K562 (cell line): ENCODE data around the gene CMTM5. TPM values are rescaled to one million over a fixed set of nuclear protein-coding genes. Genes with fewer than 3 reads are reported as not detected.

Experiments
- ATAC-seq: fragments of 200-7000 bp; cut with Tn5 transposase; 3 replicates; pipeline ENCODE4 v1.9.1; 2020; ENCODE audit warnings: moderate library complexity
- BruUV-seq: library from RNA; stranded (reverse); fragments of 400-500 nt; replicated peaks from 2 replicates; lab custom pipeline; 2021; lab: Mats Ljungman, UMichigan
- CTCF ChIA-PET: fragments of 300-600 bp; formaldehyde crosslinking; extraction: SDS; loops from one replicate; lab custom pipeline; 2021; ENCODE audit warnings: low intra/inter-chr PET ratio; lab: Yijun Ruan, JAX
- POLR2A ChIA-PET: fragments of 300-600, 350-650 bp; sonication (Branson Sonifier 250); formaldehyde crosslinking; extraction: SDS; loops from one replicate; lab custom pipeline; 2021; ENCODE audit warnings: antibody characterized with exemption, inconsistent platforms; lab: Yijun Ruan, JAX
- DNase-seq, 4 experiments: peaks; one replicate each; pipeline versions ENCODE4 v3.0.0 to v3.0.0-alpha.2; 2011 to 2018; ENCODE audit warnings: low spot score in 3 of 4, mixed read lengths in 3 of 4; ENCODE audit errors: extremely low read depth in 1 of 4
- FAIRE-seq: peaks from 2 replicates; lab custom pipeline; 2011; peaks lifted over from hg19 to GRCh38; lab: Jason Lieb, UNC
- H2AFZ ChIP-seq: 2 replicates; pipeline ENCODE4 v1.6.0; 2011; ENCODE audit warnings: low read depth, low read length, control low read depth, inconsistent platforms
- H3K27ac ChIP-seq: fragments of 200-600 bp; 3 replicates; pipeline ENCODE4 v1.8.0; 2011; ENCODE audit warnings: low read depth, mild to moderate bottlenecking, control low read depth, inconsistent platforms, low read length, moderate library complexity, mixed read lengths; ENCODE audit errors: extremely low read depth
- H3K27me3 ChIP-seq, 2 experiments: fragments of 300-600 bp in 1 of 2; 2 replicates in 1 of 2; 3 replicates in 1 of 2; pipeline versions ENCODE4 v1.6.0 to v1.8.0; 2011; ENCODE audit warnings: inconsistent platforms in 2 of 2, low read length in 2 of 2, mild to moderate bottlenecking in 1 of 2, mixed read lengths in 1 of 2, moderate library complexity in 1 of 2; ENCODE audit not compliant: control insufficient read depth in 2 of 2, insufficient read depth in 2 of 2
- H3K36me3 ChIP-seq: fragments of 300-600 bp; 3 replicates; pipeline ENCODE4 v1.8.0; 2011; ENCODE audit warnings: mild to moderate bottlenecking, low read length, inconsistent platforms; ENCODE audit not compliant: control insufficient read depth, insufficient read depth
- H3K4me1 ChIP-seq, 2 experiments: fragments of 200-600 bp in 1 of 2; replicated peaks in 1 of 2; 2 replicates in 1 of 2; 3 replicates in 1 of 2; pipeline versions ENCODE4 v1.5.1 to v1.8.0; 2011; ENCODE audit warnings: inconsistent platforms in 2 of 2, low read length in 2 of 2, mild to moderate bottlenecking in 1 of 2, mixed read lengths in 1 of 2, moderate library complexity in 1 of 2; ENCODE audit not compliant: control insufficient read depth in 2 of 2, insufficient read depth in 2 of 2
- H3K4me2 ChIP-seq: 2 replicates; pipeline ENCODE4 v1.6.1; 2011; ENCODE audit warnings: low read length, control low read depth, inconsistent platforms, mixed read lengths; ENCODE audit not compliant: insufficient read depth
- H3K4me3 ChIP-seq: fragments of 200-600 bp; sonication (generic), shearing (Covaris generic); 2 replicates; pipeline ENCODE4 v1.5.1; 2016; ENCODE audit warnings: control low read depth, inconsistent platforms
- H3K79me2 ChIP-seq: fragments of 200-600 bp; 3 replicates; pipeline ENCODE4 v1.8.0; 2011; ENCODE audit warnings: low read length, inconsistent platforms; ENCODE audit not compliant: control insufficient read depth, insufficient read depth
- H3K9ac ChIP-seq, 2 experiments: 2 replicates each; pipeline versions ENCODE4 v1.6.0 to v1.6.1; 2011; ENCODE audit warnings: low read depth in 2 of 2, low read length in 2 of 2, control low read depth in 1 of 2, inconsistent platforms in 1 of 2, mild to moderate bottlenecking in 1 of 2, mixed read lengths in 1 of 2; ENCODE audit not compliant: insufficient read depth in 1 of 2
- H3K9me1 ChIP-seq: one replicate; pipeline ENCODE4 v1.6.0; 2011; ENCODE audit warnings: inconsistent platforms, mild to moderate bottlenecking, low read length, moderate library complexity; ENCODE audit not compliant: control insufficient read depth, insufficient read depth
- H3K9me3 ChIP-seq: replicated peaks from 2 replicates; pipeline ENCODE4 v1.5.1; 2011; ENCODE audit warnings: low read depth, low read length, inconsistent platforms; ENCODE audit not compliant: control insufficient read depth, insufficient read depth
- H4K20me1 ChIP-seq: replicated peaks from 2 replicates; pipeline ENCODE4 v1.6.1; 2011; ENCODE audit warnings: low read length, inconsistent platforms, mixed read lengths; ENCODE audit not compliant: control insufficient read depth, insufficient read depth
- DNMT1 ChIP-seq: fragments of 450-650 bp; IDR thresholded peaks from 2 replicates; pipeline ENCODE4 v1.6.1; 2016; ENCODE audit warnings: antibody characterized with exemption, mild to moderate bottlenecking
- HBP1 ChIP-seq: fragments of 450-650 bp; formaldehyde crosslinking; IDR thresholded peaks from 2 replicates; pipeline ENCODE4 v1.4.0; 2022; ENCODE audit warnings: missing genetic modification characterization
- HDAC1 ChIP-seq, 2 experiments: fragments of 450-650 bp; IDR thresholded peaks; 2 replicates each; pipeline ENCODE4 v1.6.1; 2016 to 2017; ENCODE audit warnings: inconsistent platforms in 1 of 2, mild to moderate bottlenecking in 1 of 2, moderate library complexity in 1 of 2
- POLR2AphosphoS2 ChIP-seq: IDR thresholded peaks from 2 replicates; pipeline ENCODE4 v1.6.1; 2012; ENCODE audit warnings: low read length, improper control_type of control experiment
- STAT6 ChIP-seq: sonication (generic); formaldehyde crosslinking; IDR thresholded peaks from 2 replicates; pipeline ENCODE4 v1.8.1; 2023; ENCODE audit warnings: mild to moderate bottlenecking, missing genetic modification reagents
- ZBED1 ChIP-seq: IDR thresholded peaks from 2 replicates; pipeline ENCODE4 v1.6.1; 2014
- ZNF134 ChIP-seq: fragments of 250-450 bp; sonication (Bioruptor Pico); conservative IDR thresholded peaks from 2 replicates; pipeline ENCODE4 v1.4.0; 2020
- ZNF589 ChIP-seq: fragments of 200-800 bp; sonication (Bioruptor generic); IDR thresholded peaks from 2 replicates; pipeline ENCODE4 v1.6.1; 2016; ENCODE audit warnings: low read depth, missing genetic modification characterization, missing compliant biosample characterization
- WGBS: fragments of 100-300 bp; shearing (Covaris generic); methylation state at CpG from one replicate; pipeline ENCODE4 v1.1.6; 2016; ENCODE audit warnings: low coverage, mixed read lengths; ENCODE audit not compliant: insufficient coverage; ENCODE audit errors: missing lambda C conversion rate; 5-methylcytosine and 5-hydroxymethylcytosine counted together
- in situ Hi-C: fragments of 300-500 bp; cut with MboI; formaldehyde crosslinking; loops from 4 replicates; pipeline ENCODE4 v1.15.0; 2018; ENCODE audit warnings: inconsistent platforms, mixed read lengths
- intact Hi-C: fragments of 100-400 bp; cut with micrococcal nuclease; formaldehyde crosslinking; loops from 2 replicates; pipeline ENCODE4 v1.14.2; 2022
- polyA plus RNA-seq, 8 experiments: library from polyadenylated mRNA; depleted of rRNA in 4 of 8; stranded (reverse) in 5 of 8; unstranded in 3 of 8; fragments of >200 nt; fragmentation: Nextera tagmentation in 2 of 8; fragmentation: Illumina TruSeq in 1 of 8; extraction: Ambion mirVana in 2 of 8; extraction: Trizol in 1 of 8; gene quantifications; 2 replicates each; pipeline versions ENCODE4 v1.2.1 to v1.2.3, GENCODE V29; 2011 to 2014; ENCODE audit warnings: inconsistent platforms in 1 of 8, missing spikeins in 1 of 8
- total RNA-seq, 7 experiments: library from RNA; depleted of rRNA in 6 of 7; stranded (reverse); fragments of >200 nt in 6 of 7; fragmentation: Illumina TruSeq in 2 of 7; extraction: Trizol in 2 of 7; gene quantifications; 2 replicates each; pipeline versions ENCODE4 v1.2.1 to v1.2.3, GENCODE V29; 2011 to 2021; ENCODE audit warnings: low replicate concordance in 1 of 7
- TF ChIP-seq, protein P1 (sequence below), 2 experiments: fragments of 450-650 bp; formaldehyde crosslinking in 1 of 2; IDR thresholded peaks; 2 replicates each; pipeline versions ENCODE4 v1.4.0 to v1.6.1; 2014 to 2020; ENCODE audit warnings: mild to moderate bottlenecking in 2 of 2, borderline replicate concordance in 1 of 2, low read depth in 1 of 2
- TF ChIP-seq, protein P2 (sequence below): sonication (generic); formaldehyde crosslinking; IDR thresholded peaks from 2 replicates; pipeline ENCODE4 v1.8.0; 2022; ENCODE audit warnings: mild to moderate bottlenecking, missing genetic modification reagents

The CMTM5 gene
- total and polyA plus RNA-seq, 9 of the 15 experiments (the other 6 are each of a cell fraction or from before 2014, with no cell fraction given) = 0.21 TPM; not detected in 8

DNA sequence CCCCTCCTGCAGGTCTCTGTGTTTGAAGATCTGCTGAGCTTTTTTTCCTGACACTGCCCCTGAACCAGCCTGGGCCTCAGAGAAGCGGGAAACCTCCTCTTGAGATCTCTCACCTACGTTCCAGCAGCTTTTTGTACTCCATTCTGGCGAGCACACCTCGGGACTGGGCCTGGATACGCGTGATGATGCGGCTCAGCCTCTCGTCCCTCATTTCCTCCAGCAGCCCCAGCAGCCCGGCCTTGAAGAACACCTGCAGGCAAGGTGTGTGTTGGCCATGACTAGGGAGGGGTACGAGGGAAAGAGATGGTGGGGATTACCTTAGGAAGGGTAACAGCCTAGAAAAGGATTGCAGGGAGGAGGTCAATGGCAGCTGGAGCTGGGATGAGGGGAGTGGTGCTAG lies 48.3 kb downstream of the CMTM5 start:
- Histone ChIP-seq H3K4me2 (no peak overlapping the region), H3K27ac (no peak overlapping the region), H3K4me1 (no peaks in the 10 kb centered on the region; a peak in 1 of 5 replicates), H3K27me3 (peaks cover 6 to 48% of the 10 kb centered on the region in 2 experiments; a peak in 4 of 5 replicates), H3K4me3 (no peak overlapping the region), H3K79me2 (no peaks in the 10 kb centered on the region), H3K36me3 (no peaks in the 10 kb centered on the region), H3K9ac (no peak overlapping the region), H3K9me1 (no peaks in the 10 kb centered on the region), H2AFZ (no peak overlapping the region), H3K9me3 (no peaks in the 10 kb centered on the region), H4K20me1 (no peaks in the 10 kb centered on the region)
- no peak for DNase-seq
- in situ Hi-C loops = no loop called here
- WGBS = 0% methylated on average over 10 of the region's 10 CpGs
- no peak for ATAC-seq
- ChIA-PET CTCF (no interaction called here), POLR2A (no interaction called here)
- no TSS peak for BruUV-seq
- intact Hi-C loops = no loop called here
- FAIRE-seq = no peak
- TF ChIP-seq ZNF134 (CRISPR knock-in tag) (no peak), HDAC1 (IDR thresholded peaks at IDR 0.05) (no peak), ZBED1 (no peak), STAT6 (CRISPR knock-in tag) (no peak), HBP1 (CRISPR knock-in tag) (no peak), DNMT1 (no peak), ZNF589 (CRISPR knock-in tag) (no peak), POLR2AphosphoS2 (no peak)
- TF ChIP-seq, protein P1, sequence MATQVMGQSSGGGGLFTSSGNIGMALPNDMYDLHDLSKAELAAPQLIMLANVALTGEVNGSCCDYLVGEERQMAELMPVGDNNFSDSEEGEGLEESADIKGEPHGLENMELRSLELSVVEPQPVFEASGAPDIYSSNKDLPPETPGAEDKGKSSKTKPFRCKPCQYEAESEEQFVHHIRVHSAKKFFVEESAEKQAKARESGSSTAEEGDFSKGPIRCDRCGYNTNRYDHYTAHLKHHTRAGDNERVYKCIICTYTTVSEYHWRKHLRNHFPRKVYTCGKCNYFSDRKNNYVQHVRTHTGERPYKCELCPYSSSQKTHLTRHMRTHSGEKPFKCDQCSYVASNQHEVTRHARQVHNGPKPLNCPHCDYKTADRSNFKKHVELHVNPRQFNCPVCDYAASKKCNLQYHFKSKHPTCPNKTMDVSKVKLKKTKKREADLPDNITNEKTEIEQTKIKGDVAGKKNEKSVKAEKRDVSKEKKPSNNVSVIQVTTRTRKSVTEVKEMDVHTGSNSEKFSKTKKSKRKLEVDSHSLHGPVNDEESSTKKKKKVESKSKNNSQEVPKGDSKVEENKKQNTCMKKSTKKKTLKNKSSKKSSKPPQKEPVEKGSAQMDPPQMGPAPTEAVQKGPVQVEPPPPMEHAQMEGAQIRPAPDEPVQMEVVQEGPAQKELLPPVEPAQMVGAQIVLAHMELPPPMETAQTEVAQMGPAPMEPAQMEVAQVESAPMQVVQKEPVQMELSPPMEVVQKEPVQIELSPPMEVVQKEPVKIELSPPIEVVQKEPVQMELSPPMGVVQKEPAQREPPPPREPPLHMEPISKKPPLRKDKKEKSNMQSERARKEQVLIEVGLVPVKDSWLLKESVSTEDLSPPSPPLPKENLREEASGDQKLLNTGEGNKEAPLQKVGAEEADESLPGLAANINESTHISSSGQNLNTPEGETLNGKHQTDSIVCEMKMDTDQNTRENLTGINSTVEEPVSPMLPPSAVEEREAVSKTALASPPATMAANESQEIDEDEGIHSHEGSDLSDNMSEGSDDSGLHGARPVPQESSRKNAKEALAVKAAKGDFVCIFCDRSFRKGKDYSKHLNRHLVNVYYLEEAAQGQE (IDR thresholded peaks at IDR 0.05; ENCODE audit: borderline replicate concordance) = no peak
- TF ChIP-seq, protein P1 (CRISPR knock-in tag; IDR thresholded peaks at IDR 0.05; ENCODE audit: low read depth) = no peak
- TF ChIP-seq, protein P2, sequence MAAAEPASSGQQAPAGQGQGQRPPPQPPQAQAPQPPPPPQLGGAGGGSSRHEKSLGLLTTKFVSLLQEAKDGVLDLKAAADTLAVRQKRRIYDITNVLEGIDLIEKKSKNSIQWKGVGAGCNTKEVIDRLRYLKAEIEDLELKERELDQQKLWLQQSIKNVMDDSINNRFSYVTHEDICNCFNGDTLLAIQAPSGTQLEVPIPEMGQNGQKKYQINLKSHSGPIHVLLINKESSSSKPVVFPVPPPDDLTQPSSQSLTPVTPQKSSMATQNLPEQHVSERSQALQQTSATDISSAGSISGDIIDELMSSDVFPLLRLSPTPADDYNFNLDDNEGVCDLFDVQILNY (CRISPR knock-in tag) = no peak
